ENCODE data around the gene C2CD2L. TPM values are rescaled to one million over a fixed set of nuclear protein-coding genes. Genes with fewer than 3 reads are reported as not detected.

The C2CD2L gene
- polyA plus RNA-seq, 2 of the 4 experiments (the other 2 are of a cell fraction): 2.4 to 4.8 TPM

GRCh38 chr11:119148720-119149017 is 41.5 kb downstream of the C2CD2L start:
- WGBS (ENCODE audit: missing lambda C conversion rate): 4% methylated on average over 5 of the region's 16 CpGs
- H3K4me3 ChIP-seq: peak overlapping the region; percentile 51
- H3K27ac ChIP-seq: peak overlapping the region; percentile 54 to 85
- peak overlapping the region; percentile 90 for H3K4me2 ChIP-seq
- POLR2A ChIA-PET: no interaction called here
- CTCF ChIA-PET: interaction anchor here (0.9 to 7.2 kb wide), 4 partner anchors 8 to 136 kb away, joined by 3 to 39 read pairs (median 4); no protein-coding TSS in a partner anchor
- TF ChIP-seq CEBPB (IDR thresholded peaks at IDR 0.05) (0 out of 4 replicates have a peak, but pooled peaks of 1 of the 2 experiments have one; percentile 14), RNF2 (IDR thresholded peaks at IDR 0.05; ENCODE audit: borderline replicate concordance, low read depth) (no peak), ESRRA (IDR thresholded peaks at IDR 0.05; ENCODE audit: borderline replicate concordance, low read length) (no peak)
- H3K4me1 ChIP-seq: 0 out of 3 replicates have a peak, but pooled peaks cover 4% of the 10 kb centered on the region
- no peaks in the 10 kb centered on the region for H3K9me3 ChIP-seq
- DNase-seq (ENCODE audit: low read depth in 1 of 2, low spot score in 1 of 2) (no peak), ATAC-seq (0 out of 6 replicates have a peak, but pooled peaks of 1 of the 2 experiments have one; percentile 15), FAIRE-seq (no peak)

- peak within 1 kb of the TSS; percentile 54 to 85 for H3K27ac ChIP-seq
- no peaks in the 10 kb centered on the region for H3K9me3 ChIP-seq
- no peak for FAIRE-seq
- WGBS (ENCODE audit: missing lambda C conversion rate): 40% methylated on average over 1 of the region's 73 CpGs
- no peak for TF ChIP-seq TP53 (CRISPR knock-in tag; IDR thresholded peaks at IDR 0.05)
- no peak for TF ChIP-seq POLR2A (IDR thresholded peaks at IDR 0.05; ENCODE audit: low read length)
- TF ChIP-seq POLR2AphosphoS2 (conservative IDR thresholded peaks at IDR 0.05; ENCODE audit: low read length): no peak
- no peak for TF ChIP-seq BHLHE40 (IDR thresholded peaks at IDR 0.05; ENCODE audit: low read depth, low read length)
- no peak for TF ChIP-seq ZNF302 (CRISPR knock-in tag; IDR thresholded peaks at IDR 0.05)
- no peak for TF ChIP-seq HMGXB4 (CRISPR knock-in tag; IDR thresholded peaks at IDR 0.05; ENCODE audit: borderline replicate concordance)
- TF ChIP-seq PHF8 (IDR thresholded peaks at IDR 0.05; ENCODE audit: borderline replicate concordance, low read depth): no peak
- no peak for TF ChIP-seq FOSL2 (IDR thresholded peaks at IDR 0.05)
- no peak for TF ChIP-seq FOSL2 (CRISPR knock-in tag; IDR thresholded peaks at IDR 0.05)
- no peak for TF ChIP-seq CBX2 (IDR thresholded peaks at IDR 0.05; ENCODE audit: borderline replicate concordance, low read depth)
- no peak for TF ChIP-seq SREBF2 (IDR thresholded peaks at IDR 0.05)
- TF ChIP-seq NFE2L2 (conservative IDR thresholded peaks at IDR 0.05; ENCODE audit: low read length): no peak
- no peak for DNase-seq (ENCODE audit: low read depth in 1 of 2, low spot score in 1 of 2)
- CTCF ChIA-PET: interaction anchor here (0.9 to 7.2 kb wide), 4 partner anchors 8 to 135 kb away, joined by 3 to 39 read pairs (median 4); partner anchors contain the start of gene DPAGT1
- peak within 1 kb of the TSS; percentile 90 for H3K4me2 ChIP-seq
- H3K4me1 ChIP-seq: 0 out of 3 replicates have a peak, but pooled peaks cover 4% of the 10 kb centered on the region
- POLR2A ChIA-PET: no interaction called here
- peak within 1 kb of the TSS; percentile 51 for H3K4me3 ChIP-seq
- peak; percentile 60 to 63 for ATAC-seq
Observed at GRCh38 chr11:119149018-119149785, 42.1 kb downstream of the C2CD2L start, which contains the start of gene ABCG4. TSS of gene ABCG4 (plus strand) at chr11:119149052. CDS start at chr11:119149966, 914 bp downstream.

GRCh38 chr11:119149786-119150275 is 42.7 kb downstream of the C2CD2L start:
- Histone ChIP-seq H3K27ac (peak overlapping the region in 1 of 2 experiments; percentile 85; a peak in 3 of 6 replicates), H3K4me3 (peak overlapping the region; percentile 51), H3K4me1 (0 out of 3 replicates have a peak, but pooled peaks cover 4% of the 10 kb centered on the region), H3K9me3 (no peaks in the 10 kb centered on the region), H3K4me2 (peak overlapping the region; percentile 90)
- no peak for ATAC-seq
- TF ChIP-seq RCOR1 (IDR thresholded peaks at IDR 0.05; ENCODE audit: low read depth, low read length) (no peak), E2F6 (IDR thresholded peaks at IDR 0.05; ENCODE audit: borderline replicate concordance, low read depth) (no peak), RNF2 (IDR thresholded peaks at IDR 0.05; ENCODE audit: borderline replicate concordance, low read depth) (no peak), FOSB (CRISPR knock-in tag; IDR thresholded peaks at IDR 0.05) (no peak), FOXS1 (CRISPR knock-in tag; IDR thresholded peaks at IDR 0.05) (no peak), CBX2 (IDR thresholded peaks at IDR 0.05; ENCODE audit: borderline replicate concordance, low read depth) (no peak), RAD21 (conservative IDR thresholded peaks at IDR 0.05 in 1 of 2, IDR thresholded peaks at IDR 0.05 in 1 of 2) (no peak), HOXB13 (CRISPR knock-in tag; IDR thresholded peaks at IDR 0.05; ENCODE audit: low read depth) (no peak), RFX5 (IDR thresholded peaks at IDR 0.05) (no peak), POLR2AphosphoS2 (conservative IDR thresholded peaks at IDR 0.05; ENCODE audit: low read length) (no peak), NR3C1 (IDR thresholded peaks at IDR 0.05) (no peak), PHF8 (IDR thresholded peaks at IDR 0.05; ENCODE audit: borderline replicate concordance, low read depth) (no peak), EHMT2 (IDR thresholded peaks at IDR 0.05; ENCODE audit: low read depth) (no peak), CHD2 (IDR thresholded peaks at IDR 0.05; ENCODE audit: low read length, partially characterized antibody) (no peak), CHD4 (IDR thresholded peaks at IDR 0.05; ENCODE audit: borderline replicate concordance) (no peak), KDM1A (IDR thresholded peaks at IDR 0.05; ENCODE audit: low read depth) (no peak)
- ChIA-PET POLR2A (no interaction called here), CTCF (interaction anchor here (1.2 to 7.2 kb wide), 3 partner anchors 19 to 48 kb away, joined by 3 to 39 read pairs (median 5); partner anchors contain the start of genes DPAGT1 and NLRX1)
- 88% methylated on average over 22 of the region's 33 CpGs for WGBS (ENCODE audit: missing lambda C conversion rate)
- no peak for FAIRE-seq
- DNase-seq (ENCODE audit: low read depth in 1 of 2, low spot score in 1 of 2): no peak

All from A549 (cell line).